PFSK-1 (cell line): ENCODE data around the gene AZI2.

Source experiments
- FOXP2 ChIP-seq: optimal IDR thresholded peaks from 2 replicates; pipeline ENCODE3; 2011; ENCODE audit warnings: borderline replicate concordance, control low read depth, inconsistent platforms; ENCODE audit not compliant: insufficient read depth; ENCODE audit errors: extremely low read length, extremely low read depth
- POLR2AphosphoS5 ChIP-seq: IDR thresholded peaks from 2 replicates; pipeline ENCODE4 v1.6.1; 2012; ENCODE audit warnings: low read depth, mild to moderate bottlenecking, control low read depth, low read length, moderate library complexity
- SIN3A ChIP-seq: IDR thresholded peaks from 2 replicates; pipeline ENCODE4 v1.6.1; 2012; ENCODE audit warnings: mild to moderate bottlenecking, low read length, moderate library complexity, borderline replicate concordance; ENCODE audit not compliant: insufficient read depth
- TAF1 ChIP-seq: IDR thresholded peaks from 2 replicates; pipeline ENCODE4 v1.6.1; 2012; ENCODE audit warnings: low read length, control low read depth, borderline replicate concordance; ENCODE audit not compliant: insufficient read depth
- TF ChIP-seq, protein P1 (sequence below), 2 experiments: IDR thresholded peaks; 2 replicates each; pipeline versions ENCODE4 v1.6.1 to v1.8.0; 2011 to 2012; ENCODE audit warnings: low read depth in 2 of 2, low read length in 2 of 2, control low read depth in 1 of 2, inconsistent platforms in 1 of 2, mild to moderate bottlenecking in 1 of 2, moderate library complexity in 1 of 2; ENCODE audit not compliant: insufficient read depth in 1 of 2

DNA sequence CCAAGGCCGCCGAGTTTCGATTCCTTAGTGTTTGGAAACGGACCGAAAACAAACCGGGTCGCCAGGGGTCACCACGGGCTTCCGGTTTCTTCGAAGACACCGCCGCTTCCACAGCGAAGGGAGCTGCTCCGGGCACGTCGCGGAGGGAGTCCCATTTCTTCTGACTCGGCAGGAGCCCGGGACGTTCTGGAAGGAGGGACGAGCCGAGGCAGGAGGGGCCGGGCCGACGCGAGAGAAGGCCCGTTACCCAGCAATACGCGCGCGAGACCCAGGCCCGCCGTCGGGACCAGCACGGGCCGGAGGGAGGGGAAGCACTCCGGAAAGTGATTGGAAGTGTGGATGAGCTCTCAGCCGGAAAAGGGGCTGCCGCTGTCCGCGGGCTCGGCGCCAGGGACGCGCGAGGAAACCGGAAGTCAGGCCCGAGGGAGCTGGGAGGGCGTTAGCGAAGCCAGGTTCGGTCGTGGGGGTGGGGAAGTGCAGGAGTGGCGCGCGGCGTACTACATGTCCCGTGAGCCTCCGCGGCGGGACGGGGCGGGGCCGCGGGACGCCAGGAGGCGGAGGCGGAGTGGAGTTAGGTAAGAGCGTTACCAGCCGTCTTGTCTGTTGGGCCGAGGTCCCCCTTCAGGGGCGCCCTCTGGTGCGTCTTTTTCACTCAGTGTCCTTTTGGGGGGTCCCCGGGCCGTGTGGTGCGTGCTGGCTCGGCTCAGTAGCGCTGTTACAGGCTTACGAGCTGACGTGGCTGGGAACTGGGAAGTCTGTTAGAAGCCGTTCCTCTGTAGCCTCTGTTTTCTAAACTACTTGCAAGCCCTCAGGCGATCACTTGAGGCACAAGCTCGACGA lies at the start of gene AZI2, which contains the start of gene ZCWPW2:
- TF ChIP-seq TAF1 (0 out of 2 replicates have a peak, but pooled peaks have one; percentile 51), SIN3A (no peak), POLR2AphosphoS5 (peak; percentile 74), FOXP2 (peak; percentile 87)
- TF ChIP-seq, protein P1, sequence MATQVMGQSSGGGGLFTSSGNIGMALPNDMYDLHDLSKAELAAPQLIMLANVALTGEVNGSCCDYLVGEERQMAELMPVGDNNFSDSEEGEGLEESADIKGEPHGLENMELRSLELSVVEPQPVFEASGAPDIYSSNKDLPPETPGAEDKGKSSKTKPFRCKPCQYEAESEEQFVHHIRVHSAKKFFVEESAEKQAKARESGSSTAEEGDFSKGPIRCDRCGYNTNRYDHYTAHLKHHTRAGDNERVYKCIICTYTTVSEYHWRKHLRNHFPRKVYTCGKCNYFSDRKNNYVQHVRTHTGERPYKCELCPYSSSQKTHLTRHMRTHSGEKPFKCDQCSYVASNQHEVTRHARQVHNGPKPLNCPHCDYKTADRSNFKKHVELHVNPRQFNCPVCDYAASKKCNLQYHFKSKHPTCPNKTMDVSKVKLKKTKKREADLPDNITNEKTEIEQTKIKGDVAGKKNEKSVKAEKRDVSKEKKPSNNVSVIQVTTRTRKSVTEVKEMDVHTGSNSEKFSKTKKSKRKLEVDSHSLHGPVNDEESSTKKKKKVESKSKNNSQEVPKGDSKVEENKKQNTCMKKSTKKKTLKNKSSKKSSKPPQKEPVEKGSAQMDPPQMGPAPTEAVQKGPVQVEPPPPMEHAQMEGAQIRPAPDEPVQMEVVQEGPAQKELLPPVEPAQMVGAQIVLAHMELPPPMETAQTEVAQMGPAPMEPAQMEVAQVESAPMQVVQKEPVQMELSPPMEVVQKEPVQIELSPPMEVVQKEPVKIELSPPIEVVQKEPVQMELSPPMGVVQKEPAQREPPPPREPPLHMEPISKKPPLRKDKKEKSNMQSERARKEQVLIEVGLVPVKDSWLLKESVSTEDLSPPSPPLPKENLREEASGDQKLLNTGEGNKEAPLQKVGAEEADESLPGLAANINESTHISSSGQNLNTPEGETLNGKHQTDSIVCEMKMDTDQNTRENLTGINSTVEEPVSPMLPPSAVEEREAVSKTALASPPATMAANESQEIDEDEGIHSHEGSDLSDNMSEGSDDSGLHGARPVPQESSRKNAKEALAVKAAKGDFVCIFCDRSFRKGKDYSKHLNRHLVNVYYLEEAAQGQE (IDR thresholded peaks at IDR 0.05; ENCODE audit: insufficient read depth in 1 of 2, low read depth in 2 of 2, low read length in 2 of 2): peak; percentile 65 to 79
